ENCODE results near the gene MAP3K15. TPM values are rescaled to one million over a fixed set of nuclear protein-coding genes. Genes with fewer than 3 reads are reported as not detected.

The MAP3K15 gene
- total RNA-seq, 1 experiment from 2014 or later = not detected

DNA sequence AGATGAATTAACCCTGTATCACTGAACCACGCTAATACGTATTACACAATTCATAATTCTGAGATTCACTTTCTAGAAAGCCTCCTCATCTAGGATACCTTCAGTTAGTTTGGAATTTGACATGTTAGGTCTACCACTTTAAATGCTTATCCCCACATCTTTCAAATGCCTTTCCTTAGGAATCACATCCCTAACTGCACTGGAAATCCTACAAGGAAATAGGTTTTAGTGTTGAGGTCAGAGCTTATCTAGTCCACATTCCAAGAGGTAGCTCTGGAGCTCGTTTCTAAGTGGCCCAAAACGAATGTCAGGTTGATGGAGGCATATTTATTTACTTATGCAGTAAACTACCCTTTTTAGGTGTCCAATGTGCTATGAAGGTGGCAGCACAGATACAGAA is 153.6 kb downstream of the MAP3K15 start:
- H3K36me3 ChIP-seq (ENCODE audit: low read depth) = no peaks in the 10 kb centered on the region
- intact Hi-C loops (cut with micrococcal nuclease; ENCODE audit: unreplicated experiment) = no loop called here
- TF ChIP-seq EZH2 (IDR thresholded peaks at IDR 0.05; ENCODE audit: low read depth) = no peak
- TF ChIP-seq, protein P1, sequence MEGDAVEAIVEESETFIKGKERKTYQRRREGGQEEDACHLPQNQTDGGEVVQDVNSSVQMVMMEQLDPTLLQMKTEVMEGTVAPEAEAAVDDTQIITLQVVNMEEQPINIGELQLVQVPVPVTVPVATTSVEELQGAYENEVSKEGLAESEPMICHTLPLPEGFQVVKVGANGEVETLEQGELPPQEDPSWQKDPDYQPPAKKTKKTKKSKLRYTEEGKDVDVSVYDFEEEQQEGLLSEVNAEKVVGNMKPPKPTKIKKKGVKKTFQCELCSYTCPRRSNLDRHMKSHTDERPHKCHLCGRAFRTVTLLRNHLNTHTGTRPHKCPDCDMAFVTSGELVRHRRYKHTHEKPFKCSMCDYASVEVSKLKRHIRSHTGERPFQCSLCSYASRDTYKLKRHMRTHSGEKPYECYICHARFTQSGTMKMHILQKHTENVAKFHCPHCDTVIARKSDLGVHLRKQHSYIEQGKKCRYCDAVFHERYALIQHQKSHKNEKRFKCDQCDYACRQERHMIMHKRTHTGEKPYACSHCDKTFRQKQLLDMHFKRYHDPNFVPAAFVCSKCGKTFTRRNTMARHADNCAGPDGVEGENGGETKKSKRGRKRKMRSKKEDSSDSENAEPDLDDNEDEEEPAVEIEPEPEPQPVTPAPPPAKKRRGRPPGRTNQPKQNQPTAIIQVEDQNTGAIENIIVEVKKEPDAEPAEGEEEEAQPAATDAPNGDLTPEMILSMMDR (conservative IDR thresholded peaks at IDR 0.05) = no peak

DNA sequence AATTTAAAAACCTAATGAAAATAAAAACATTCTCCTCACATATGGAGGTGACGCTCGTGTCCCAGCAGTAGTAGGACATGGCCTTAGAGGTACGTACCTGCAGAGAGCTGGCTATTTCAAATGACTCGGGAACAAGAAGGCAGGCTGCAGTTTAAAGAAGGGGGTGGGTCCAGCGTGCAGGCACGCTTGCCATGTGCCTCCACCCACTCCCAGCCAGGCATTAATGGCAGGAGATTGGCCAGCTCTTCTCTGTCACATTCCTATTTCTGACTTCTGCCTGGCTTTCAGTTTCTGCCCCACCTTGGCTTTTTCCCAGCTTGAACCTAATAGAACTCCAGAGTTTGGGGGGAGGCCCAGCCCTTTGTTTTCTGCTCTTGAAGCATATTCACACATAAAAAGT is 154.4 kb downstream of the MAP3K15 start:
- Histone ChIP-seq H2AFZ (no peak overlapping the region), H3K79me2 (ENCODE audit: low read depth) (no peaks in the 10 kb centered on the region), H3F3A (ENCODE audit: insufficient read depth, low read depth) (no peaks in the 10 kb centered on the region), H3K4me1 (replicated peaks; ENCODE audit: insufficient read depth) (no peaks in the 10 kb centered on the region), H3K27ac (no peak overlapping the region), H3K4me3 (no peak overlapping the region), H3K9me3 (ENCODE audit: insufficient read depth, low read depth) (no peaks in the 10 kb centered on the region), H3K27me3 (ENCODE audit: insufficient read depth, low read depth) (no peaks in the 10 kb centered on the region), H4K20me1 (ENCODE audit: insufficient read depth) (no peaks in the 10 kb centered on the region), H3K4me2 (no peak overlapping the region), H3K36me3 (ENCODE audit: low read depth) (no peaks in the 10 kb centered on the region), H3K9me2 (ENCODE audit: insufficient read depth) (no peaks in the 10 kb centered on the region)
- intact Hi-C loops (cut with micrococcal nuclease; ENCODE audit: unreplicated experiment) = no loop called here
- POLR2A ChIA-PET (ENCODE audit: unreplicated experiment) = interaction anchor here (0.6 kb wide), 1 partner anchor 315 kb away, joined by 3 read pairs; no protein-coding TSS in a partner anchor
- BruUV-seq (replicated peaks) = no TSS peak
- TF ChIP-seq, protein P1 (conservative IDR thresholded peaks at IDR 0.05) = no peak
- TF ChIP-seq EZH2 (IDR thresholded peaks at IDR 0.05; ENCODE audit: low read depth) = no peak
- no peak for DNase-seq
- CTCF ChIA-PET = no interaction called here

More for the DNA sequence above, 153.6 kb downstream of the MAP3K15 start:
- Histone ChIP-seq H4K20me1 (ENCODE audit: insufficient read depth) (no peaks in the 10 kb centered on the region), H3K9me2 (ENCODE audit: insufficient read depth) (no peaks in the 10 kb centered on the region), H3K4me2 (no peak overlapping the region), H3K4me3 (no peak overlapping the region), H2AFZ (no peak overlapping the region), H3K27ac (no peak overlapping the region), H3K79me2 (ENCODE audit: low read depth) (no peaks in the 10 kb centered on the region), H3K4me1 (replicated peaks; ENCODE audit: insufficient read depth) (no peaks in the 10 kb centered on the region), H3K9me3 (ENCODE audit: insufficient read depth, low read depth) (no peaks in the 10 kb centered on the region), H3K27me3 (ENCODE audit: insufficient read depth, low read depth) (no peaks in the 10 kb centered on the region), H3F3A (ENCODE audit: insufficient read depth, low read depth) (no peaks in the 10 kb centered on the region)
- POLR2A ChIA-PET (ENCODE audit: unreplicated experiment) = interaction anchor here (0.6 to 0.7 kb wide), 2 partner anchors 250 to 315 kb away, joined by 3 to 5 read pairs; no protein-coding TSS in a partner anchor
- no TSS peak for BruUV-seq (replicated peaks)
- DNase-seq = no peak
- CTCF ChIA-PET = no interaction called here

DNA sequence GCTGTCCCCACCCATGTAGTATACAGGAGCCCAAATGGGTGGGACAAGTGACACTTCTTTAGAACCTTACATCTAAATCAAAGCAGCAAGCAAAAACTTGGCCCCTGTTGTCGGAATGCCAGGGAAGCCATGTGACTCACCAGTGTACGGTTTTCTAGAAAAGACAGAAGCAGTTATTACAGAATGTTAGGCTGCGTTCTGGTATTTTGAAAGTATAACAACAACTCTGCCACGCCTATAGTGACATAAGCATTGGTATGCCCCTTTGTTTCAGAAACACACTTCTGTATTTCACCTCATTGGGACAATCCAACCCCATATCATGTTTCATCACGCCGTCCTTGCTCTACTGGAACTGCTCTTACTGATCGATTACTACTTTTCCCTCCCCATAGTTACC is 156.8 kb downstream of the MAP3K15 start:
- CTCF ChIA-PET = no interaction called here
- POLR2A ChIA-PET (ENCODE audit: unreplicated experiment) = no interaction called here

More for the DNA sequence above, 156.8 kb downstream of the MAP3K15 start:
- H3K9me2 ChIP-seq (ENCODE audit: insufficient read depth) = no peaks in the 10 kb centered on the region
- H4K20me1 ChIP-seq (ENCODE audit: insufficient read depth) = no peaks in the 10 kb centered on the region
- H3F3A ChIP-seq (ENCODE audit: insufficient read depth, low read depth) = no peaks in the 10 kb centered on the region
- H2AFZ ChIP-seq = no peak overlapping the region
- H3K4me1 ChIP-seq (replicated peaks; ENCODE audit: insufficient read depth) = no peaks in the 10 kb centered on the region
- H3K36me3 ChIP-seq (ENCODE audit: low read depth) = no peaks in the 10 kb centered on the region
- intact Hi-C loops (cut with micrococcal nuclease; ENCODE audit: unreplicated experiment) = no loop called here
- H3K79me2 ChIP-seq (ENCODE audit: low read depth) = no peaks in the 10 kb centered on the region
- no peaks in the 10 kb centered on the region for H3K27me3 ChIP-seq (ENCODE audit: insufficient read depth, low read depth)
- no peak overlapping the region for H3K4me3 ChIP-seq
- DNase-seq = no peak
- no peak overlapping the region for H3K4me2 ChIP-seq
- TF ChIP-seq, protein P1 (conservative IDR thresholded peaks at IDR 0.05) = no peak
- no peak for TF ChIP-seq EZH2 (IDR thresholded peaks at IDR 0.05; ENCODE audit: low read depth)
- H3K9me3 ChIP-seq (ENCODE audit: insufficient read depth, low read depth) = no peaks in the 10 kb centered on the region
- BruUV-seq (replicated peaks) = no TSS peak
- H3K27ac ChIP-seq = no peak overlapping the region

Measured in PC-9 (cell line).